ENCODE data around the gene PLPPR1.
"Not testable (repeated sequence)": the region's sequence is repeated elsewhere in the genome, so short reads cannot be mapped to it uniquely, and the experiment has no call there.

PLPPR1 gene

DNA sequence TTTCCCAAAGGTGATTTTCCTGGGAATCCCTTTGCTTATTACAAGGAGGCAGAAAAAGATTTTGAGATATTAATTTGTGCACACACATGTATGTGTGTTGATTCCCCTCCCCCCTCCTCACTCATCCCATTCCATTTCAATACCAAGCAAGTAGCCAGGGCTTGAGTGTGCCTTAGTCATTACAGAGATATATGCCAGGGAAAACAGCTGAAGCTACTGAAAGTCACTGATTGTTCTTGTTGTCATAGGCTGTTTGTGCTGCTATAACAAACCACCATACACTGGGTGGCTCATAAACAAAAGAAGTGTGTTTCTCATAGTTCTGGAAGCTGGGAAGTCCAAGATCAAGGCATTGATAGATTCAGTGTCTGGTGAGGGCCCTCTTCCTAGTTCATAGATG is 197.6 kb downstream of the PLPPR1 start:
- DNase-seq: no peak

DNA sequence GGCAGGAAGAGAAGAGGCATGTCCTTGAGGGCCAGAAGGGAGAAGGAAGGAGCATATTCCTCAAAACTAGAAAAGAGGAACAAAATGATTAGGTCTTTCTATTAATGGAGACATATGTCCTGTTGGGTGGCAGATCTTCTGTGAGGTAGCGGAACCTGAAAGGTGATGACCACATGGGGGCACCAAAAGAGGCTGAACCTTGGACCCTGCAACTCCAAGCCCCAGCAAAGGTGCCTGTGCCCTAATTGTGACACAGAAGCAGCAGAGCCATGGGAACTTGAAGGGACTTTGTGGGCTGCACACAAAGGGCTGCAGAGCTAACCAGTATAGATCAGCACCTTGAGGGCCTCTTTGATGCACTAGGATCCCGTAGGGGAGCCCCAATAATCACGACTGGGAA is 198.3 kb downstream of the PLPPR1 start:
- no peak for DNase-seq

DNA sequence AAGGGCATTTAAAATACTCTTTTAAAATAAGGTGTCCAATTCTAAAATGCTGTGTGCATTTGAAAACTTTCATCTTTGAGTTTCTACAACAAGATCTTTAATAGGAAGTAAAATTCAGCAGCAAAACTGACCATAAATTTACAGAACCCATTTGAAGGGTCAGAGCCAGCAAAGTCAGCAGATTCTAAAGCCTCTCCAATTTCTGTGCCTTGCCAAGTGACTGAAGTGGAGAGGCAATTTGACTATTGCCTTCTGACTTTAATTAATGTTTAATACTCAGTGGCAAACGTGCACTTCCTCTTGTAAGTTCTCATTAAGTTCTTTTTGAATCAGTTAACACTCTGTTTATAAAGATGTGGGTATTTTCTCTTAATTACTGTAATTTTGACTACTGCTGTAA is 201.1 kb downstream of the PLPPR1 start:
- DNase-seq: no peak

DNA sequence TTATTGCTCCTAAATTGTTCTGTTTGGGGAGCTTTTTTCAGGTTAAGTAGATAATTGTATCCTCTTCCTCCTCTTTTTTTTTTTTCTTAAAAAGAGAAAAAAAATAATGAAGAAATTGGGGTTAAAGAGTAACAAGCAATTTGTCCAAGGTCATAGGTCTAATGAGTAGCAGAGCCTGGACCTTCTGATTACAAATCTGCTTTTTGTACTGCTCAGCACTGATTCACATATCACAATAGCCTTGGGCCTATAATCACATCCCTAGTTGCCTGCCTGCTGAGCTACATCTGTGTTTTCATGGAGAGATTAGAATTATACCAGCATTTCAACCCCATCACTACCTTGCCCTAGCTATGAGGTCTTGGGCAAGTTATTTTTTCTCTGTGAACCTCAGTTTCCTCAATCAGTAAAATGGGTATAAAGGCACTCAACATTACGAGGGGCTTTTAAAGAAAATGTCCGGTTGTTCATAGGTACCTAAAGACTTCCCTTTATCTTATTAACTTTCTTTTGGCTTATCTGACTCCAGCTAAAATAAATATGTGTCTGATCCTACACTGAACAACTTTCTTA is 204.0 kb downstream of the PLPPR1 start:
- DNase-seq: no peak

DNA sequence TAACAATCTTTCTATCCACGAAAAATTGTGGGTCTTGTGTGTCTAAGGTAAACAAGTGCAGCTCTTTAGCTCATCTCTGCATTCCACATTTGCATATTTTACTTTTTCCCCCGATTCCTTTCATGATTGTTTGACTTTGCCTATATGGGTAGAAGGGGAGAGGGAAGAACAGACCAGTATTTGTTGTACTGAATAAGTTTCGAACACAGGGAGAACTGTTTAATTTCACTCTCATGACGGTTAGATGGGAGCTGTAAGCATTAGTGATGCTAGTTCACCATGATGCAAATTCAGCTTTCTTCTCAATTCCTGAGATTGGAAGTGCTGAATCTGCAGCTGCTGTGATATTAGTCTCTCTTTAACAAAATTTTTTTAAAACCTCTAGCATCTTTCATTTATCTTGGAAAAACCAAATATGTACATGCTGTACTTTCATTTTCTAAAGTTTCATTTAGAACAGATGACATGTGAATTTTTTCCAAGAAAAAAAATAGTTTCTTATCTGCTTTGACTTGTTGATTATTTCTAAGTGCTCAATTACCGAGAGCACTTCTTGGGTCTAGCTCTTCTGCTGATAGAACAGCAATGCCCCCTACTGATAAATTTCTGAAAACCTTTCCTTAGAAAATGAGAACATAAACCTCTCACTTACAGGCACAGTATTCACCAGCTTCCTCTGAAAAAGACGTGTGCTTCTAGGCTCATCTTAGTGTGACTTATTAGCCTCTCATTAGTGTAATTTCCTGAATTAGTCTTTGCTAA is 206.8 kb downstream of the PLPPR1 start:
- peak; percentile 1 for DNase-seq

GRCh38 chr9:101242651-101243050 is 214.1 kb downstream of the PLPPR1 start:
- no peak for DNase-seq

GRCh38 chr9:101246691-101247090 is 218.2 kb downstream of the PLPPR1 start:
- DNase-seq: no peak

DNA sequence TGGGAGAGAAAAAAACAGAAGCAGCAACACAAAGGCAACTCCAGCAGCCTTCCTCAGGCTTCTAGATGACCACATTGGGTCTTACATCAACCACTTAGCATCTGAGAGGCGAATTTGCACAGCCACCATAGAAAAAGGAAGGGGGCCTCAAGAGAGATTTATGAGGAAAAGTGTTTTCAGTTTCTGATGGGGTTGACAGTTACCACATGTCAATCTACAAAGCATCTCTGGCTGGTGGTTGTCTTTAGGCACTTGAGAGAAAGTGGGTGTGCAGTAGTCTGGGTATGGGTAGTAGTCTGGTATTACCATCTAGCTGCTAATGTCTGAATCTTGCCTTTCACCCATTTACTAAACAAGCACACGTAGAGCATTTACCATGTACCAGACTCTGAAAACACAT is 218.8 kb downstream of the PLPPR1 start:
- DNase-seq: no peak

DNA sequence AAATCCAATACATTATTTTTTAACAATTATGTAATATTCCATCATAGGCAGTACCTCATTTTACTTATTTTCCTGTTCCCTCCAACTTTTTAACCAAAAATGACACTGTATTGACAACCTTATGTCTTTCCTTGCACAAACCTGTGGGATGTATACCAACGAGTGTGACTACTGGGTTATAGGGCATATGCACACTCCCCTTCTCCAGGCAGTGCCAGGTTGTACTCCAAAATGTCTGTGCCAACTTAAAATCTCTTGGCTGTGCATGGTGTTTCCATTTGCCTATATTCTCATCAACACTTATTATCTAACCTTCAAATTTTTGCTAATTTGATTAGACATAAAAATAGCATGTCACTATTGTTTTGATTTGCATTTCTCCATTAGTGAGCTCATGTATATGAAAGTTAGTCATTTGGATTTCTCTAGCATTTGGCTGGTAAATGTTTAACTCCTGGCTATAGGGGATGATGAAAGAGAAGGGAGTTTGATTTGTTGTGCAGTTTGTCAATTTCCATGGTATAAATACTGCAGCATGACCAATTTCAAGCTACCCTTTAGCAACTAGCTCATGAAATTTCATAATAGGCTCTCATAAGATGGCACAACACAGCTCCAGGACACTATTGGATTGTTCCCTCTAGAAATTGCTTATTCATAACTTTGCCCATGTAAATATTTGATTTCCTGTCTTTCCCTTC is 226.4 kb downstream of the PLPPR1 start:
- DNase-seq: no peak

DNA sequence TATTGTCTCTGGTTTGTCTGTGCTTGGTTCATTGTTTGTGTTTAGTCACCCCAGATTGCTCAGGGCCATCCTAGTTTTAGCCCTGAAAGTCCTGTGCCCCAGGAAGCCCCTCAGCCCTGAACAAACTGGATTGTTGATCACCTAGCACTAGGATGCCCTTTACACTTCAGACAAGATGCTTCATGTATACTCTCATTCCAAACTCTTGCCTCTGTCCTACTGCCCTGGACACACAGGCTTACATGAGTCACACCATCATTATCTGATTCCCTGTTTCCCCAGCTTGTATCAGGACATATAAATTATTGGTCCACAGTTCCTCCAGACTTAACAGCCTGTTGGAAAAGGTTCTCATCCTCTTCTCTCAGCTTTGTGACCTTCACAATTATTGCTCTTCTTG is 236.2 kb downstream of the PLPPR1 start:
- DNase-seq: no peak

GRCh38 chr9:101265261-101265660 is 236.7 kb downstream of the PLPPR1 start:
- DNase-seq: no peak

- DNase-seq: no peak
Observed at GRCh38 chr9:101268426-101268825, 239.9 kb downstream of the PLPPR1 start.

- DNase-seq: no peak
Observed at GRCh38 chr9:101269591-101270283, 241.2 kb downstream of the PLPPR1 start.

- no peak for DNase-seq
Observed at GRCh38 chr9:101270302-101270701, 241.8 kb downstream of the PLPPR1 start.

- DNase-seq: no peak
Observed at GRCh38 chr9:101271102-101271501, 242.6 kb downstream of the PLPPR1 start.

- no peak for DNase-seq
Observed at GRCh38 chr9:101274971-101275768, 246.6 kb downstream of the PLPPR1 start.

- DNase-seq: no peak
Observed at GRCh38 chr9:101275769-101276250, 247.3 kb downstream of the PLPPR1 start.

GRCh38 chr9:101291043-101291442 is 262.5 kb downstream of the PLPPR1 start:
- not testable (repeated sequence) for DNase-seq

- no peak for DNase-seq
Observed at GRCh38 chr9:101299901-101300300, 271.4 kb downstream of the PLPPR1 start.

DNA sequence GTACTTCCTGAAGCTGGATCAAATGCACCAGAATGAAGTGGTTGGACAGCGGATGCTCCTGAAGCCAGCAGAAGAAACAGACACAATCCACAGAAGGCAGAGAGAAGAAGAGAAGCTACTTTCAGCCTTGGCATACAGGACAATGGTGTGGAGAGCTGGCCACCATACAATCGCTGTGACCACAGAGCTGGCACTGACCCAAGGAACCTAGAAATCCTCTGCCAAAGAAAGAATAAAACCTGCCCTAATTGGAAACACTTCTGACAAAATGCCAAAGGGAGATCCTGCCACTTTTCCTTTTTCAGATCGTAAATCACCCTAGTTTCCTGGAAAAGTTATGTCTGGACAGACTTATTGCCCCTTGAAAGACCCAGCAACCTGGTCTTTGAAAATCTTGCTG is 278.5 kb downstream of the PLPPR1 start:
- DNase-seq: no peak

- no peak for DNase-seq
Observed at GRCh38 chr9:101307524-101308213, 279.1 kb downstream of the PLPPR1 start.

- DNase-seq: no peak
Observed at GRCh38 chr9:101309139-101309538, 280.6 kb downstream of the PLPPR1 start.

All from inflammatory macrophage treated with lipopolysaccharide for 4 hours (primary cell).